Ovary (tissue), 9 donors: ENCODE data around the gene PGD. TPM values are rescaled to one million over a fixed set of nuclear protein-coding genes. Genes with fewer than 3 reads are reported as not detected.

Source experiments
- DNase-seq, 5 donors: peaks; one replicate each; pipeline ENCODE4 v3.0.0-alpha.2; 2019 to 2020
- H3K27ac ChIP-seq, 2 donors: fragments of 200-600 bp; one replicate each; pipeline versions ENCODE4 v1.5.1 to v1.8.0; 2019 to 2022
- H3K27me3 ChIP-seq: fragments of 200-600 bp; one replicate; pipeline ENCODE4 v1.8.0; 2022
- H3K36me3 ChIP-seq: fragments of 200-600 bp; sonication (generic); one replicate; pipeline ENCODE4 v1.5.1; 2019
- H3K4me1 ChIP-seq: one replicate; pipeline ENCODE4 v1.8.1; 2013; ENCODE audit warnings: mild to moderate bottlenecking, moderate library complexity; ENCODE audit not compliant: insufficient read depth
- H3K4me3 ChIP-seq: fragments of 200-600 bp; sonication (generic); one replicate; pipeline ENCODE4 v1.5.1; 2017
- H3K9me3 ChIP-seq, 2 donors: fragments of 200-600 bp in 1 of 2; sonication (generic) in 1 of 2; one replicate each; pipeline versions ENCODE4 v1.5.1 to v1.8.1; 2013 to 2019; ENCODE audit warnings: mild to moderate bottlenecking in 1 of 2, moderate library complexity in 1 of 2
- CTCF ChIP-seq, 3 donors: fragments of 450-650 bp in 2 of 3; fragments of 200-600 bp in 1 of 3; IDR thresholded peaks; one replicate each; pipeline versions ENCODE4 v1.5.1 to v1.8.0; 2016 to 2022; ENCODE audit warnings: antibody characterized with exemption in 3 of 3, mild to moderate bottlenecking in 1 of 3
- EP300 ChIP-seq: sonication (generic); formaldehyde crosslinking; IDR thresholded peaks from one replicate; pipeline ENCODE4 v1.6.1; 2017; ENCODE audit warnings: antibody characterized with exemption
- POLR2A ChIP-seq: fragments of 450-650 bp; IDR thresholded peaks from one replicate; pipeline ENCODE4 v1.6.1; 2017; ENCODE audit warnings: antibody characterized with exemption, mild to moderate bottlenecking, moderate library complexity
- WGBS, 3 donors: extraction: QIAGEN DNeasy Blood & Tissue Kit in 1 of 3; methylation state at CpG; one replicate each; pipeline versions ENCODE4 v1.1.5 to v1.1.7; 2013 to 2017; 5-methylcytosine and 5-hydroxymethylcytosine counted together
- intact Hi-C, 4 donors: fragments of 100-400 bp; cut with DNase I; formaldehyde crosslinking; loops; one replicate each; pipeline versions ENCODE4 v1.11.0 to v1.15.1; 2022 to 2023
- polyA plus RNA-seq, 2 donors: library from polyadenylated mRNA; stranded (reverse); fragments of 200-250 nt in 1 of 2; fragments of 350-450 nt in 1 of 2; fragmentation: Illumina TruSeq in 1 of 2; extraction: RNeasy Lipid Tissue Mini Kit (QIAGEN cat#74804) in 1 of 2; gene quantifications; one replicate each; pipeline ENCODE4 v1.2.3, GENCODE V29; 2013 to 2014
- total RNA-seq, 7 donors: library from RNA; depleted of rRNA in 2 of 7; stranded (reverse); fragments of >200 nt in 2 of 7; fragmentation: NEBNext Ultra II Directional in 3 of 7; extraction: Animal tissue kit (Norgen Biotek cat#: 25700) in 3 of 7; gene quantifications; one replicate each; pipeline versions ENCODE4 v1.1.0 to v1.2.4, GENCODE V29; 2016 to 2023
- donor health status: DM: no; HTN: no; CAD: no; lungs with moderate emphysema.
- donor health status: DM: no; HTN: no; CAD: no.
- donor health status: Bipolar disorder and iron deficiency.
- donor health status: DM: yes; HTN: yes; CAD: no.
- donor health status: DM: no; HTN: no; CAD: no.
- donor health status: DM: yes; HTN: yes; CAD: no.

PGD gene
- total and polyA plus RNA-seq, 9 donors = 32.0 to 149 (median 52.8) TPM

GRCh38 chr1:10378081-10378841 is 20.6 kb upstream of the PGD start:
- peak; percentile 88 to 95 (median 92) for DNase-seq
- intact Hi-C loops = loop anchor here in 2 of 4 donors (5.0 kb wide), 1 partner anchor 49 kb away; no protein-coding TSS in a partner anchor
- H3K4me1 ChIP-seq = no peaks in the 10 kb centered on the region
- H3K27me3 ChIP-seq = no peaks in the 10 kb centered on the region
- 14 to 32% (median 14%) methylated on average over 15 of the region's 15 CpGs for WGBS, 3 donors
- no peak for TF ChIP-seq EP300
- TF ChIP-seq CTCF (IDR thresholded peaks at IDR 0.05) = no peak
- TF ChIP-seq POLR2A = no peak
- no peaks in the 10 kb centered on the region for H3K36me3 ChIP-seq
- no peaks in the 10 kb centered on the region for H3K9me3 ChIP-seq
- H3K4me3 ChIP-seq = no peak overlapping the region
- H3K27ac ChIP-seq = peak overlapping the region in 1 of 2 donors; percentile 89

DNA sequence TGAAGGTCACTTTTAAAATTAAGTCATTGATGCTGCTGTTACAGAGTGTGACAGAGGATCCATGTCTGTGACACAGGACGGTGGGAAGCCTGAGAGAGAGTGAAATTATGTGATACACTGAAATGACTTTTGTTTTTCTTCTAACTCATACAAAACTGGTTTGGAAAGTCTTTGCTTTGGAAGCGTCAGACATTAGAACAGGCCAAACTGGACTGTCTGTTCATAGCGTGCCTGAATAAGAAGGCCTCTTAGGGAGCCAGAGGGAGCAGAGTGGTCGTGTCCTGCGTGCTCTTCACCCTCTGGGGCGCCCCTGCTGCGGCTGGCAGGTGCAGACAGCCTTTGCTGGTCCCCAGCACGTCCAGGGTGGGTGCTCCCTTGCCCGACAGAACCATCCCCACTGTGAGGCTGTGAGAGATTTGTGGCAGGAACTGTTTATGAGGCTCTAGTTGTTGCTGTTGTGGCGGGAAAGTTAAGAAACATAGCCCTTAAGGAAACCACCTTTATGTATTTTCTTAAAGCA is 19.7 kb upstream of the PGD start:
- intact Hi-C loops = loop anchor here in 2 of 4 donors (5.0 kb wide), 1 partner anchor 48 kb away; no protein-coding TSS in a partner anchor
- H3K9me3 ChIP-seq = no peaks in the 10 kb centered on the region

DNA sequence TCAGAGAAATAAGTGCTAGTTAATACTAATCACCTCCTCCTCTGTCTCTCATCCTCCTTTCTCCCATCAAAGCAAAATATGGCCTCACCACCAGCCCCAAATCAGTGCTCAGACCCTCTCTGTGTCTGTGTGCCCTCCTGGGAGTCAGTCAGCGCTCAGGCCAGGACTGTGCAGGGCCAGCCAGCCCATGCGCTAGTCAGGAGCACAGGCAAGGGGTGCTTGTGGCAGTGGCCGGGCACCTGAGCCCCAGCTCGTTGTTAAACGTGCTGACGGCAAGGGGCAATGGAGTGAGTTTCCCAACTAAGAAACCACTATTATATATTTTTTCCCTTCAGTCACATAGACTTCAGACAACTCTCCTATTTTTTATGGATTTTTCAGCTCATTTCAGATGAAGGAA is 19.2 kb upstream of the PGD start:
- Histone ChIP-seq H3K4me1 (no peaks in the 10 kb centered on the region), H3K9me3 (no peaks in the 10 kb centered on the region), H3K27ac (peak overlapping the region in 1 of 2 donors; percentile 89), H3K36me3 (no peaks in the 10 kb centered on the region), H3K27me3 (no peaks in the 10 kb centered on the region), H3K4me3 (no peak overlapping the region)
- intact Hi-C loops = loop anchor here in 2 of 4 donors (5.0 kb wide), 1 partner anchor 48 kb away; no protein-coding TSS in a partner anchor
- DNase-seq = no peak
- 91 to 96% (median 94%) methylated on average over 6 of the region's 6 CpGs for WGBS, 3 donors
- TF ChIP-seq CTCF (IDR thresholded peaks at IDR 0.05) (no peak), EP300 (no peak), POLR2A (no peak)

More for the DNA sequence above, 19.7 kb upstream of the PGD start:
- no peak overlapping the region for H3K4me3 ChIP-seq
- TF ChIP-seq CTCF (IDR thresholded peaks at IDR 0.05) = no peak
- TF ChIP-seq POLR2A = no peak
- TF ChIP-seq EP300 = no peak
- WGBS, 3 donors = 75 to 78% (median 78%) methylated on average over 8 to 10 of the region's 10 CpGs
- DNase-seq = no peak
- H3K27me3 ChIP-seq = no peaks in the 10 kb centered on the region
- no peaks in the 10 kb centered on the region for H3K4me1 ChIP-seq
- peak overlapping the region in 1 of 2 donors; percentile 89 for H3K27ac ChIP-seq
- H3K36me3 ChIP-seq = no peaks in the 10 kb centered on the region

DNA sequence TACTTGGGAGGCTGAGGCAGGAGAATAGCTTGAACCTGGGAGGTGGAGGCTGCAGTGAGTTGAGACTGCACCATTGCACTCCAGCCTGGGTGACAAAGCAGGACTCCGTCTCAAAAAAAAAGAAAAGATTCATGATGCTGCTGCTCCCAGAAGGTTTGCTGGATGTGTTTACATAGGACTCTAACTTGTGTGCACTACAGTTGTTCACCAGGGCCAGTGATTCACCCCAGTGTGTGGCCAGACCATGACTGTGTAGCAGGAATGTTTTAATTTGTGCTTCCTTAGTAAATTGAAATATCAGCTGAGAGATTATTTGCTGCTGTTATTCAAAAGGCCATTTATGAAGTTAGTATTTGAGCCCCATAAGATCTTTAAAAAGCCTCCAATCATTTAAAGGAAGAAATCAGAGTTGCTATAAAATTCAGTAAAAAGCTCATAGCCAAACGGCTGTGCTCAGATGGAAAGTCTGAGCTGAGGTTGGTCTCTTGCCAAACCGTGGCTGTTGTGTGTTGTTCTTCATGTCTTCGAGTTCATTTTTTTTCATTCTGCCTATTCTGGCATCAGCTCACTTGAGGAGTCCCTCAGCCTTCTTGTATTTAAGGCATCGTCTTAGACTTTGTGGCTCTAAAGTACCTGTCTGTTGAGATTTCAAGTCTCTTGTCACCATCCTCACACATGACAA is 18.1 kb upstream of the PGD start:
- DNase-seq = peak in 1 of 5 donors; percentile 44
- Histone ChIP-seq H3K36me3 (no peaks in the 10 kb centered on the region), H3K27me3 (no peaks in the 10 kb centered on the region), H3K27ac (no peak overlapping the region), H3K4me3 (no peak overlapping the region), H3K4me1 (no peaks in the 10 kb centered on the region), H3K9me3 (no peaks in the 10 kb centered on the region)
- TF ChIP-seq CTCF (IDR thresholded peaks at IDR 0.05) = no peak
- no peak for TF ChIP-seq POLR2A
- no peak for TF ChIP-seq EP300
- intact Hi-C loops = no loop called here
- 17 to 19% (median 18%) methylated on average over 5 of the region's 5 CpGs for WGBS, 3 donors
